ENCODE results near the gene TXLNA.
A peak's percentile ranks its signal among the peaks of the same experiment; 100 is the strongest.
"Not testable (repeated sequence)": the region's sequence is repeated elsewhere in the genome, so short reads cannot be mapped to it uniquely, and the experiment has no call there.

Gene TXLNA

GRCh38 chr1:32179443-32180185, at the start of gene TXLNA:
Gene TXLNA, plus strand, starts transcription at chr1:32179675. Its CDS starts 671 bp downstream, at chr1:32180346.
- DNase-seq: peak; percentile 45

- not testable (repeated sequence) for DNase-seq
Observed at GRCh38 chr1:32133950-32134280, 45.6 kb upstream of the TXLNA start.

DNA sequence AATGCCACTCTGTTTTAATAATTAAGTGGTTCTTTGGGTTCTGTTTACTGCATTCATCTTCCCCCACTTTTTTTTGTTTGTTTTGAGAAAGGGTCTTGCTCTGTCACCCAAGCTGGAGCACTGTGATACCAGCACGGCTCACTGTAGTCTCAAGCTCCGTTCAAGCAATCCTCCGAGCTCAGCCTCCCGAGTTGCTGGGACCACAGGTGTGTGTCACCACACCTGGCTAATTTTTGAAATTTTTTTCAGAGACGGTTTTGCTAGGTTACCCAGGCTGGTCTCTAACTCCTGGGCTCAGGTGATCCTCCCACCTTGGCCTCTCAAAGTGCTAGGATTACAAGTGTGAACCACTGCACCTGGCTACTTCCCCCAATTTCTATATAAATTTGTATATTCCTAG, 42.4 kb upstream of the TXLNA start:
- DNase-seq: no peak

GRCh38 chr1:32138965-32139364, 40.5 kb upstream of the TXLNA start:
- no peak for DNase-seq

DNA sequence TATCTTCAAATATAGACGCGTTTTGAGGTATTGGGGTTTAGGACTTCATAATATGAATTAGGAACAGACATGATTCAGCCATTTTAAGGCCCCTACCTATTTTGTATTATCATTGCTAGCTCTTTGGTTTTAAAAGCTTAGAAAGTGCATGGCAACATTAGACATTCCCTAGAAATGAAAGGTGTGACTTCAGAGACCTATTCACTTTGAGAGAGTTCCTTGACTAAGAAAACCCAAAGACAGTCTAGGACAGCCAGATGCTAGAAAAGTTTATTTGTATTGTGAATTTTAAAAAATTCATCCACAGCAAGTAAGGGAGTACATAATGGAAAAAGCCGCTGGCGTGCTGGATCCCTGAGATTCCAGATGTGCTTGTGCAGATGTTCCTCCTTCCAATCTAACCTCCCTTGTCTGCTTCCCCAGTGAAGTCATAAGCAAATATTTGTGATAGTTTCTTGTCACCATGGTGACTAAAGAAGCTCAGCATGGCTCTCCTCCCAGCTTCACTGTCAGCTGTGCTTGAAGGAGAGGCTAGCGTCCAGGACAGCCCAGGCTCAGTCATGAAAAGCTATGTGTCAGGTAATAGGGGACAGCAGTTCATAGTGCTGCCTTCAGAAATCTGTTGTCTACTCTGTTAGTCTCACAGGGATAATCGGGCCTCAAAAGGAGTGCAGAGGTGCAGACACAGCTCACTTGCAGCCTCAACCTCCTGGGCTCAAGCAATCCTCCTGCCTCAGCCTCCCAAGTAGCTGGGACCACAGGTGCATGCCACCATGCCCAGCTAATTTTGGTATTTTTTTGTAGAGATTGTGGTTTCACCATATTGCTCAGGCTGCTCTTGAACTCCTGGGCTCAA, 36.8 kb upstream of the TXLNA start:
- DNase-seq: peak; percentile 83

- DNase-seq: not testable (repeated sequence)
Observed at GRCh38 chr1:32143302-32143695, 36.2 kb upstream of the TXLNA start.

DNA sequence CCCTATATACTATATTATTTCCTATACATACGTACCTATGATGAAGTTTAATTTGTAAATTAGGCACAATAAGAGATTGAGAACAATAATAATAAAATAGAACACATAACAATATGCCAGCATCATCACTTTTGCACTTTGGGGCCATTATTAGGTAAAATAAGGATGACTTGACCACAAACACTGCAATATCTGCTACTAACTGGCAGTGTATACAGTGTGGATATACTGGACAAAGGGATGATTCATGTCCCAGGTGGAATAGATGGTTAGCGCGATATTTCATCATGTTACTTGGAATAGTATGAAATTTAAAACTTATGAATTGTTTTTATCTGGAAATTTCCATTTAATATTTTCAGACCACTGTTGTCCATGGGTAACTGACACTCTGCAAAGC, 35.4 kb upstream of the TXLNA start:
- no peak for DNase-seq

DNA sequence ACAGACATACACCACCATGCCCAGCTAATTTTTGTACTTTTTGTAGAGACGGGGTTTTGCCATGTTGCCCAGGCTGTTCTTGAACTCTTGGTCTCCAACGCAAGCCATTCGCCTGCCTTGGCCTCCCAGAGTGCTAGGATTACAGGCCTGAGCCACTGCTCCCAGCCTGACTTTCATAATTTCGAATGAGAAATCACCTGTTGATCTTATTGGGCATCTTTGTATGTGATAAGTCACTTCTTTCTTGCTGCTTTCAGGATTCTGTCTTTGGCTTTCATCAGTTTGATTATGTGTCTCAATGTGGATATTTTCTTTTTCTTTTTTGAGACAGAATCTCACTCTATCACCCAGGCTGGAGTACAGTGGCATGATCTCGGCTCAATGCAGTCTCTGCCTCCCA, 31.7 kb upstream of the TXLNA start:
- DNase-seq: not testable (repeated sequence)

GRCh38 chr1:32150847-32151246, 28.6 kb upstream of the TXLNA start:
- DNase-seq: no peak

- DNase-seq: no peak
Observed at GRCh38 chr1:32151319-32151787, 28.1 kb upstream of the TXLNA start.

DNA sequence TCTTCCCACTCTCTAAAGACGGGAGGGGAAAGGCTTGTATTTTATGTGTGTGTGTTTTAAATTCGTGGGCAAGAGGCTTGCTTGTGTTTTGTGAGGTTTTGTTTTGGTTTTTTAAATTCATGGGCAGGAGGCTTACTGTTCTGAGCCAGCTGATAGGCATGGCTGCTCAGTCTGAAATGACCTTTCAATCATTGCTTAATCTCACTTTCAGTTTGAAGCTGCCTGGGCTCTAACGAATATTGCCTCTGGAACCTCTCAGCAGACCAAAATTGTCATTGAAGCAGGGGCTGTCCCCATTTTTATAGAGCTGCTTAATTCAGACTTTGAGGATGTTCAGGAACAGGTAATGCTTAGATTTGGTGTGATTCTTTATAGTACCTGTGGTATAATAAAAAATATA, 20.3 kb upstream of the TXLNA start:
- DNase-seq: no peak

DNA sequence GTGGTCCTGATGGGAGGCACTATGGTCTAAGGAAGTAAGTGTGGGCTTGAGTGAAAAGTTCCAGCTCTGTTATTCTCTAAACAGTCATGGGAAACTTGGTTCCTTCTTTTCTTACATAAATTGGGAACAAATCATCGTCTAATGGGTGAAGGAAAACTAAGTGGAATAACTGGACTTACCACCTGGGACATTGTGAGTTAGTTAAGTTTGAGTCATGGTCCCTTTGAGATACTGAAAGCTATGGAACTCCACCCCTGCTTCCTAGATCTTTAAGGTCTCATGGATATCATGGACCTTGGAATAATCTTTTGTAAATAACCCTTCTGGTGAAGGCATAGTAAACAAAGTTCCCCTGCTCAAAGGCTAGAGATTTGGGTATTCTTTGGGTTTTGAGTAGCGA, 16.1 kb upstream of the TXLNA start:
- DNase-seq: no peak

DNA sequence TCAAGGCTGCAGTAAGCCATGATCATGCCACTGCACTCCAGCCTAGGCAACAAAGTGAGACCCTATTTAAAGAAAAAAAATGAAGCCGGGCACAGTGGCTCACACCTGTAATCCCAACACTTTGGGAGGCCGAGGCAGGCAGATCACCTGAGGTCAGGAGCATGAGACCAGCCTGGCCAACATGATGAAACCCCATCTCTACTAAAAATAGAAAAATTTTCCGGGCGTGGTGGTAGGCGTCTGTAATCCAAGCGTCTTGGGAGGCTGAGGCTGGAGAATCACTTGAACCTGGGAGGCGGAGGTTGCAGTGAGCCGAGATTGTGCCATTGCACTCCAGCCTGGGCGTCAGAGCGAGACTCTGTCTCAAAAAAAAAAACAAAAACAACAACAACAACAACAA, 13.8 kb upstream of the TXLNA start:
- not testable (repeated sequence) for DNase-seq

GRCh38 chr1:32170991-32171390, 8.5 kb upstream of the TXLNA start:
- no peak for DNase-seq

GRCh38 chr1:32172621-32173245, 6.7 kb upstream of the TXLNA start:
- DNase-seq: no peak

DNA sequence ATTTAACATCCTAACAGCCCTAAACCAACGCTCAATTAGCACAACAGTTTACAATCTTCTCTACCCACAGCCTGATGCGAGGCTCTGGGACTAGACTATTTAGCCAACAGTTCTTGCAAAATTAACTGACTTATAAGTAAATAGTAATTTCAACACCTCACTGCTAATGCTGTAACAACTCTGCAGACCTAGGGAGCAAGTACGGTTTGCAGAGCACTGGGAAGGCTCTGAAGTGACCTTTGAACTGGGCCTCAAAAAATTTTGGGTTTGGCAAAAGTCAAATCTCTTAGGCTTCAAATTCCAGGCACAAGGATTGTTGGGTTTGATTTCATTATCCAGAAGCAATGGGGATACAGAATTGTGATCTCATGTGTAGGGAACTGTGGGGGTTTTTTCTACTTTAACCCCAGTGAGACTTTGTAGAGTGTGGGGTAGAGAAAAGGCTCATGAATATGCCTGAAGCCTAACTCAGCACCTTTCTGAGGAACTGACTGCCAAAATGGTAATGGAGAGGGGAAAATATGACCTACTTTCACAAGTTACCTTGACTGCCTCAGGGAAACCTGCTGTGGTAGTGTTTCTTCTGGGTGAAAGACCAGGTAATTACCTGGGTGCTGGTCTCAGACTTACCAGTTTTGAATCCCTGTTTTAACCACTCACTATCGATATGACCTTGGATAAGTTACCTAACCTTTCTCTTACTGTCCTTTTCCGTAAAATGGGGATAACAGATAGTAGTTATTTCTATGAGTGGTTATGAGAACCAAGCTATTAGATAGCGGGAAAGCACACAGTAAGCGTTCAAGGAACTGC, 889 bp upstream of the TXLNA start:
- DNase-seq: no peak

GRCh38 chr1:32179193-32179442, 357 bp upstream of the TXLNA start:
- no peak for DNase-seq

GRCh38 chr1:32180186-32181060, 948 bp downstream of the TXLNA start:
- DNase-seq: no peak

GRCh38 chr1:32181065-32181464, 1.6 kb downstream of the TXLNA start:
- DNase-seq: no peak

GRCh38 chr1:32181563-32181962, 2.1 kb downstream of the TXLNA start:
- DNase-seq: no peak

- no peak for DNase-seq
Observed at GRCh38 chr1:32182060-32182459, 2.6 kb downstream of the TXLNA start.

DNA sequence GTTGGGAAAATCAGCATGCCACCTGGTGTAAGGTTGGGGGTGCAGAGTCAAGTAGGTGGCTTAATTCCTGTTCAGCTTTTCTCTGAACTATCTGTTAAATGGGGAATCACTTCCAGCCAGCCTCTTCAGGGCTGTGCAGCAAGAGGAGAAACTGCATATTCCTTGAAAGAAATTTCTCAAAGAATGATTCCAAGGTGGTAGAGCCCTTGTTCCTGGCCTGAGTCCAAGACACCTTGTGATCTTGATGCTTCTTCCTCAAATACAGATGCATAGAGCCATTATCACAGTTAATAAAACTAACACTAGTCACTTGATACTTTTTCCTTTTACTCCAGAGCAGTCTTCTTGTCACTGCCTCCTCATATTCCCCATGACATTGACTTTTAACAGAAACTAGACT, 5.2 kb downstream of the TXLNA start:
- no peak for DNase-seq

Data from NCI-H2029 treated with DMSO at 0.1 percent for 48 hours (cell line).